Adrenal gland (tissue), 12 donors: Measurements from ENCODE around the gene NUP133. TPM values are rescaled to one million over a fixed set of nuclear protein-coding genes. Genes with fewer than 3 reads are reported as not detected.
A peak's percentile ranks its signal among the peaks of the same experiment; 100 is the strongest.
"Not testable (repeated sequence)": the region's sequence is repeated elsewhere in the genome, so short reads cannot be mapped to it uniquely, and the experiment has no call there.

Source experiments
- DNase-seq, 7 donors: peaks; one replicate each; pipeline ENCODE4 v3.0.0-alpha.2; 2019 to 2020
- H3K27ac ChIP-seq, 5 donors: fragments of 200-600 bp; sonication (generic) in 4 of 5; 1 replicate in 3 of 5; 2 replicates in 2 of 5; pipeline versions ENCODE4 v1.5.1 to v1.8.0; 2016 to 2020; ENCODE audit warnings: mild to moderate bottlenecking in 1 of 5
- H3K27me3 ChIP-seq: fragments of 200-600 bp; 2 replicates; pipeline ENCODE4 v1.8.0; 2021
- H3K36me3 ChIP-seq, 2 donors: fragments of 200-600 bp; replicated peaks in 1 of 2; 1 replicate in 1 of 2; 2 replicates in 1 of 2; pipeline versions ENCODE4 v1.5.1 to v1.8.0; 2018 to 2022
- H3K4me1 ChIP-seq, 2 donors: fragments of 200-600 bp; replicated peaks in 1 of 2; 1 replicate in 1 of 2; 2 replicates in 1 of 2; pipeline versions ENCODE4 v1.5.1 to v1.8.0; 2018 to 2021
- H3K4me3 ChIP-seq, 4 donors: fragments of 200-600 bp; sonication (generic) in 3 of 4; one replicate each; pipeline ENCODE4 v1.5.1; 2016 to 2018
- H3K9me3 ChIP-seq, 3 donors: fragments of 200-600 bp; sonication (generic) in 1 of 3; replicated peaks in 1 of 3; 1 replicate in 2 of 3; 2 replicates in 1 of 3; pipeline versions ENCODE4 v1.5.1 to v1.8.0; 2016 to 2021
- CTCF ChIP-seq, 6 experiments: fragments of 450-650 bp in 4 of 6; fragments of 200-600 bp in 2 of 6; sonication (generic) in 1 of 6; IDR thresholded peaks; 1 replicate in 5 of 6; 2 replicates in 1 of 6; pipeline versions ENCODE4 v1.5.1 to v1.8.0; 2016 to 2021; ENCODE audit warnings: antibody characterized with exemption in 6 of 6, mild to moderate bottlenecking in 2 of 6, moderate library complexity in 1 of 6
- POLR2A ChIP-seq, 2 donors: fragments of 450-650 bp; IDR thresholded peaks; one replicate each; pipeline ENCODE4 v1.6.1; 2017; ENCODE audit warnings: antibody characterized with exemption in 2 of 2, mild to moderate bottlenecking in 2 of 2, moderate library complexity in 1 of 2
- WGBS, 4 donors: extraction: QIAGEN DNeasy Blood & Tissue Kit in 2 of 4; methylation state at CpG; one replicate each; pipeline versions ENCODE4 v1.1.5 to v1.1.7; 2013 to 2017; 5-methylcytosine and 5-hydroxymethylcytosine counted together
- intact Hi-C, 2 donors: fragments of 100-400 bp; cut with DNase I; formaldehyde crosslinking; loops; one replicate each; pipeline versions ENCODE4 v1.14.1 to v1.15.0; 2022 to 2023
- polyA plus RNA-seq, 3 donors: library from polyadenylated mRNA; stranded (reverse); fragments of 200-250 nt in 2 of 3; fragments of 350-450 nt in 1 of 3; fragmentation: Illumina TruSeq in 1 of 3; extraction: RNeasy Lipid Tissue Mini Kit (QIAGEN cat#74804) in 1 of 3; gene quantifications; one replicate each; pipeline ENCODE4 v1.2.3, GENCODE V29; 2013 to 2014
- total RNA-seq, 9 donors: library from RNA; depleted of rRNA in 4 of 9; stranded (reverse); fragments of >200 nt in 4 of 9; fragments of 120-200 nt in 1 of 9; fragmentation: NEBNext Ultra II Directional in 1 of 9; extraction: Animal tissue kit (Norgen Biotek cat#: 25700) in 1 of 9; gene quantifications; one replicate each; pipeline versions ENCODE4 v1.1.0 to v1.2.4, GENCODE V29; 2013 to 2023
- donor health status: healthy with polysubstance abuse.
- donor health status: Bipolar disorder and iron deficiency.
- donor health status: DM: yes; HTN: yes; CAD: no.
- donor health status: DM: no; HTN: no; CAD: no.
- donor health status: DM: no; HTN: no; CAD: no.
- donor health status: DM: yes; HTN: yes; CAD: no.

The NUP133 gene
- total and polyA plus RNA-seq, 12 donors = 9.8 to 48.5 (median 31.9) TPM

- DNase-seq = peak in 1 of 7 donors; percentile 2
- TF ChIP-seq CTCF (IDR thresholded peaks at IDR 0.05) (no peak), POLR2A (IDR thresholded peaks at IDR 0.05) (no peak)
- Histone ChIP-seq H3K4me3 (no peak overlapping the region), H3K36me3 (peaks cover 0 to 66% of the 10 kb centered on the region in 2 donors), H3K9me3 (no peaks in the 10 kb centered on the region), H3K27me3 (no peaks in the 10 kb centered on the region), H3K27ac (no peak overlapping the region), H3K4me1 (no peaks in the 10 kb centered on the region)
- WGBS, 4 donors = 97 to 100% (median 100%) methylated on average over 1 of the region's 1 CpG
- intact Hi-C loops = no loop called here
Observed at GRCh38 chr1:229526695-229527094, 18.6 kb upstream of the NUP133 start.

DNA sequence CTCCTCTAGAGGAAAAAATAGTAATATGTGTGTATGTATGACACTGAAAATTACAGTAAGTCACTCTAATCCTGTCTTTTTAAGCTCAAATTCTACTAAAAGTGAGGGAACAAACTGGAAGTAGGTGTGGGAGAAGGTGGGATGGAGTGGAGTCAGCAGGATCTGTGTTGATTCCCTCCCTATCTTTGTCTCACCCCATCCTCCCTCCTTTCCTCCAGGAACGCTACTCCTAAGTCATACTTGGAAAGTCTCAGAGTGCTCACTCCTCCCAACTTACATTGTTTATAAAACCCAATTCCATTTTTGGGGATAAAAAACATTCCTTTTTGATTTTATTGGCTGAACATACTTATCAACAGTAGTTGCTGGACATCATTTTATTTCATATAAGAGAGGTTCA, 14.9 kb upstream of the NUP133 start:
- Histone ChIP-seq H3K27me3 (no peaks in the 10 kb centered on the region), H3K36me3 (peaks cover 0 to 42% of the 10 kb centered on the region in 2 donors), H3K9me3 (no peaks in the 10 kb centered on the region), H3K4me1 (no peaks in the 10 kb centered on the region), H3K27ac (no peak overlapping the region), H3K4me3 (no peak overlapping the region)
- TF ChIP-seq POLR2A (IDR thresholded peaks at IDR 0.05) (no peak), CTCF (IDR thresholded peaks at IDR 0.05) (no peak)
- intact Hi-C loops = no loop called here
- 84 to 96% (median 88%) methylated on average over 1 of the region's 1 CpG for WGBS, 4 donors
- no peak for DNase-seq

DNA sequence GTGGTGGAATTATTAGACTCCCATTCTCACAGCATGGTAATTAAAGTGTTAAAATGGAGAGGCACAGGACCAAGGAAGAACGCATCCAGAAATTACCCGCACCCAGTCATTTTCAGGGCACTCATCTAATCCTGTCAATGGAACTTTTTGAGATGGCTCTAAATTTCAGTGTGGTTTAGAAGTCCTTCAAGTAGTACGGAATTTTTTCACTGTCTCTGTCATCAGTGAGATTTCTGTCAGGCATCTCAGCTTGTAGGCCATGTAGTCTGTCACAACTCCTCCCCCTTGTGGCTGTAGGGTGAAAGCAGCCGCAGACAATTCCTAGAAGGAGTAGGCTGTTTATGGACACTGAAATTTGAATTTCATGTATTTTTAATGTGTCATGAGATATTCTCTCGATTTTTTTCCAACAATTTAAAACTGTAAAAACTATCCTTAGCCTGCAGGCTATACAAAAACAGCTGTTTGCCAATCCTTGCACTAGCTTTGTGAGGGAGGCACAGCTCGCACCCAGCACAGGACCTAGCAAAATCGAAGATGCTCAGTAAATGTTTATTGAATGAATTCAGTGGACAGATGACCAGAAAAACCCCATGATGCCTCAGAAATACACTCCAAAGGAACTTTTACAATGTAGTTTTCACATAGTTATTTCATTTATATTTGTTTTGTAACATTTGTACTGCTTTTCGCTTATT, 6.6 kb upstream of the NUP133 start:
- TF ChIP-seq CTCF (IDR thresholded peaks at IDR 0.05) (peak; percentile 65 to 76 (median 74)), POLR2A (IDR thresholded peaks at IDR 0.05) (no peak)
- Histone ChIP-seq H3K27me3 (no peaks in the 10 kb centered on the region), H3K9me3 (no peaks in the 10 kb centered on the region), H3K4me1 (no peaks in the 10 kb centered on the region), H3K27ac (no peak overlapping the region), H3K4me3 (no peak overlapping the region), H3K36me3 (peaks cover 0 to 5% of the 10 kb centered on the region in 2 donors)
- peak; percentile 62 to 90 (median 77) for DNase-seq
- 38 to 41% (median 40%) methylated on average over 8 of the region's 8 CpGs for WGBS, 4 donors
- intact Hi-C loops = no loop called here

GRCh38 chr1:229511625-229512024, 3.5 kb upstream of the NUP133 start:
- WGBS, 4 donors = 77 to 93% (median 87%) methylated on average over 4 to 6 of the region's 6 CpGs
- peaks cover 7 to 15% of the 10 kb centered on the region in 2 donors for H3K4me1 ChIP-seq
- H3K36me3 ChIP-seq, DNase-seq, intact Hi-C loops, H3K27ac ChIP-seq, H3K9me3 ChIP-seq, H3K27me3 ChIP-seq, H3K4me3 ChIP-seq: not testable (repeated sequence)

DNA sequence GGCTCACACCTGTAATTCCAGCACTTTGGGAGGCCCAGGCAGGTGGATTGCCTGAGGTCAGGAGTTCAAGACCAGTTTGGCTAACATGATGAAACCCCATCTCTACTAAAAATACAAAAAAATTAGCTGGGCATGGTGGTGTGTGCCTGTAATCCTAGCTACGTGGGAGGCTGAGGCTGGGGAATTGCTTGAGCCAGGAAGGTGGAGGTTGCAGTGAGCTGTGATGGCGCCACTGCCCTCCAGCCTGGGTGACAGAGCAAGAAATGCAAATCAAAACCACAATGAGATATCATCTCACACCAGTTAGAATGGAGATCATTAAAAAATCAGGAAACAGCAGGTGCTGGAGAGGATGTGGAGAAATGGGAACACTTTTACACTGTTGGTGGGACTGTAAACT, 3.1 kb upstream of the NUP133 start:
- H3K9me3 ChIP-seq, H3K27me3 ChIP-seq, H3K4me3 ChIP-seq, DNase-seq, intact Hi-C loops, H3K36me3 ChIP-seq, H3K27ac ChIP-seq: not testable (repeated sequence)
- peaks cover 7 to 16% of the 10 kb centered on the region in 2 donors for H3K4me1 ChIP-seq
- 72 to 85% (median 81%) methylated on average over 2 of the region's 2 CpGs for WGBS, 4 donors
